Esophagus (tissue), 2 donors: ENCODE results near the gene P3H3. TPM values are rescaled to one million over a fixed set of nuclear protein-coding genes. Genes with fewer than 3 reads are reported as not detected.

Experiments
- H3K27ac ChIP-seq, 2 donors: one replicate each; pipeline ENCODE4 v1.5.1; 2013; ENCODE audit warnings: low read depth in 2 of 2, mild to moderate bottlenecking in 2 of 2, inconsistent platforms in 1 of 2, low read length in 1 of 2, moderate library complexity in 1 of 2
- H3K27me3 ChIP-seq, 2 donors: one replicate each; pipeline ENCODE4 v1.6.1; 2013; ENCODE audit warnings: low read length in 2 of 2, control low read depth in 1 of 2, mild to moderate bottlenecking in 1 of 2; ENCODE audit not compliant: insufficient read depth in 2 of 2, control insufficient read depth in 1 of 2
- H3K36me3 ChIP-seq, 2 donors: one replicate each; pipeline ENCODE4 v1.6.1; 2013; ENCODE audit warnings: low read length in 1 of 2; ENCODE audit not compliant: control insufficient read depth in 2 of 2, insufficient read depth in 2 of 2
- H3K4me1 ChIP-seq, 2 donors: one replicate each; pipeline ENCODE4 v1.6.1; 2013; ENCODE audit warnings: low read length in 1 of 2; ENCODE audit not compliant: control insufficient read depth in 2 of 2, insufficient read depth in 2 of 2
- H3K4me3 ChIP-seq, 2 donors: one replicate each; pipeline ENCODE4 v1.5.1; 2013; ENCODE audit warnings: low read length in 2 of 2, mild to moderate bottlenecking in 2 of 2, low read depth in 1 of 2, moderate library complexity in 1 of 2
- H3K9me3 ChIP-seq, 2 donors: one replicate each; pipeline ENCODE4 v1.6.1; 2013; ENCODE audit warnings: mild to moderate bottlenecking in 2 of 2, low read depth in 1 of 2, low read length in 1 of 2, moderate library complexity in 1 of 2; ENCODE audit not compliant: control insufficient read depth in 2 of 2, insufficient read depth in 1 of 2
- WGBS, 2 donors: extraction: QIAGEN DNeasy Blood & Tissue Kit; methylation state at CpG; one replicate each; pipeline ENCODE4 v1.1.7; 2013; 5-methylcytosine and 5-hydroxymethylcytosine counted together
- polyA plus RNA-seq, 2 donors: library from polyadenylated mRNA; stranded (reverse); fragments of 200-250 nt; gene quantifications; one replicate each; pipeline ENCODE4 v1.2.3, GENCODE V29; 2013
- donor health status: healthy with polysubstance abuse.
- donor health status: Bipolar disorder and iron deficiency.

Gene P3H3
- polyA plus RNA-seq, 2 donors: 3.4 to 3.9 TPM

GRCh38 chr12:6796576-6796975, 31.6 kb upstream of the P3H3 start:
- Histone ChIP-seq H3K4me3 (no peak overlapping the region), H3K27ac (no peak overlapping the region), H3K27me3 (no peaks in the 10 kb centered on the region), H3K4me1 (peaks cover 0 to 2% of the 10 kb centered on the region in 2 donors), H3K36me3 (no peaks in the 10 kb centered on the region), H3K9me3 (no peaks in the 10 kb centered on the region)
- 89 to 95% methylated on average over 4 of the region's 4 CpGs for WGBS, 2 donors

- Histone ChIP-seq H3K36me3 (no peaks in the 10 kb centered on the region), H3K27ac (no peak overlapping the region), H3K27me3 (no peaks in the 10 kb centered on the region), H3K9me3 (no peaks in the 10 kb centered on the region), H3K4me1 (no peaks in the 10 kb centered on the region), H3K4me3 (no peak overlapping the region)
- 87 to 88% methylated on average over 5 of the region's 5 CpGs for WGBS, 2 donors
These were observed 29.1 kb upstream of the P3H3 start for GRCh38 chr12:6799147-6799546.

DNA sequence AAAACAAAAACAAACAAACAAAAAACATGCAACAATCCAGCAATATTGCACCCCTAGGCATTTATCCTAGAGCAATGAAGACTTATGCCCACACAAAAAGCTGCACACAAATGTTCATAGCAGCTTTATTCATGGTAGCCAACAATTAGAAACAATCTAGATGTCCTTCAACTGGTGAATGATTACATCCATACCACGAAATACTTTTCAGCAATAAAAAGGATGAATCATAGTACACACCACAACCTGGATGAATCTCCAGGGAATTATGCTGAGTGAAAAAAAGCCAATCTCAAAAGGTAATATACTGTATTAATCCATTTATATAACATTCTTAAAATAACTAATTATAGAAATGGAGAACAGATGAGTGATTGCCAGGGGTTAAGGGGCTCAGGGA, 21.0 kb upstream of the P3H3 start:
- Histone ChIP-seq H3K27ac (no peak overlapping the region), H3K4me3 (no peak overlapping the region), H3K9me3 (no peaks in the 10 kb centered on the region), H3K27me3 (no peaks in the 10 kb centered on the region), H3K36me3 (no peaks in the 10 kb centered on the region), H3K4me1 (no peaks in the 10 kb centered on the region)
- WGBS, 2 donors: 41 to 46% methylated on average over 1 of the region's 1 CpG

GRCh38 chr12:6809056-6809455, 19.2 kb upstream of the P3H3 start:
- Histone ChIP-seq H3K9me3 (no peaks in the 10 kb centered on the region), H3K36me3 (no peaks in the 10 kb centered on the region), H3K27ac (no peak overlapping the region), H3K4me3 (no peak overlapping the region), H3K4me1 (no peaks in the 10 kb centered on the region), H3K27me3 (no peaks in the 10 kb centered on the region)
- 79 to 81% methylated on average over 10 of the region's 10 CpGs for WGBS, 2 donors

DNA sequence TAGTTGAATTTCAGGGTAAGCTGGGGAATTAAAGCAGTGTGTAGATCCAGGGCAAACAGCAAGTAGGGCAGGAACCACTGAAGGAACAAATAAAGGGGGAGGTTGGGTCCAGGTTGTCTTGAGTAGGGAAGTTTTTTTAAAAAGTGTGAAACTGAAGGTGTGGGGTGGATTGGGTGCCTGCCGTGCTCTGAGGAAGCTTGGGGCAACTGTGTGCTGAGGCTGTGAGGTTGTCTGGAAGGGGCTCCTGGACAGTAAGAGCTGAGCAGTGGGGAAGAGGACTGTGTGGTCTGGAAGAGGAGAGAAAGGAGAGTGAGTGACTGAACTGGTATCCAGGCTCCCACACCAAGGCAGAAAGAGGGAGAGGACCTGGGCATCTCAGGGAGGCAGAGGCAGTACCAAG, 17.4 kb upstream of the P3H3 start:
- 84 to 85% methylated on average over 1 of the region's 1 CpG for WGBS, 2 donors
- no peaks in the 10 kb centered on the region for H3K4me1 ChIP-seq
- no peaks in the 10 kb centered on the region for H3K9me3 ChIP-seq
- no peaks in the 10 kb centered on the region for H3K27me3 ChIP-seq
- no peak overlapping the region for H3K4me3 ChIP-seq
- H3K27ac ChIP-seq: no peak overlapping the region
- no peaks in the 10 kb centered on the region for H3K36me3 ChIP-seq

GRCh38 chr12:6813363-6813762, 14.8 kb upstream of the P3H3 start:
- Histone ChIP-seq H3K27ac (no peak overlapping the region), H3K9me3 (peaks cover 0 to 4% of the 10 kb centered on the region in 2 donors), H3K27me3 (no peaks in the 10 kb centered on the region), H3K36me3 (no peaks in the 10 kb centered on the region), H3K4me1 (no peaks in the 10 kb centered on the region), H3K4me3 (no peak overlapping the region)
- 39 to 44% methylated on average over 4 of the region's 4 CpGs for WGBS, 2 donors

- Histone ChIP-seq H3K4me1 (peaks cover 0 to under 1% of the 10 kb centered on the region in 2 donors), H3K36me3 (no peaks in the 10 kb centered on the region), H3K27ac (no peak overlapping the region), H3K27me3 (no peaks in the 10 kb centered on the region), H3K4me3 (no peak overlapping the region), H3K9me3 (peaks cover 0 to 4% of the 10 kb centered on the region in 2 donors)
- WGBS, 2 donors: 63 to 79% methylated on average over 3 of the region's 3 CpGs
These were observed 11.6 kb upstream of the P3H3 start for GRCh38 chr12:6816598-6816997.

DNA sequence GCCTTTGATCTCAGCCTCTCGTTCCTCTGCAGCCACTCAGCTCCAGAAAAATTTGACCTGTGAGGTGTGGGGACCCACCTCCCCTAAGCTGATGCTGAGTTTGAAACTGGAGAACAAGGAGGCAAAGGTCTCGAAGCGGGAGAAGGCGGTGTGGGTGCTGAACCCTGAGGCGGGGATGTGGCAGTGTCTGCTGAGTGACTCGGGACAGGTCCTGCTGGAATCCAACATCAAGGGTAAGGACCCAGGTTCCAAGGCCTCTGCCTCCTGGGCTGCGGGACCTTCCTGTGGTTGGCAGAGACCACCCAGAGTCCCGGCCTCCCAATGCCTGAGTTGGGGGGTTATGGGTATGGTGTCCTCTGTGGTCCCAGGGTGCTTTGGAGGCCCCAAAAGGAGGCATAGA, 11.1 kb upstream of the P3H3 start:
- Histone ChIP-seq H3K4me3 (no peak overlapping the region), H3K4me1 (peaks cover 0 to 3% of the 10 kb centered on the region in 2 donors), H3K36me3 (no peaks in the 10 kb centered on the region), H3K27ac (no peak overlapping the region), H3K27me3 (no peaks in the 10 kb centered on the region), H3K9me3 (peaks cover 0 to 4% of the 10 kb centered on the region in 2 donors)
- WGBS, 2 donors: 77 to 87% methylated on average over 8 of the region's 8 CpGs

DNA sequence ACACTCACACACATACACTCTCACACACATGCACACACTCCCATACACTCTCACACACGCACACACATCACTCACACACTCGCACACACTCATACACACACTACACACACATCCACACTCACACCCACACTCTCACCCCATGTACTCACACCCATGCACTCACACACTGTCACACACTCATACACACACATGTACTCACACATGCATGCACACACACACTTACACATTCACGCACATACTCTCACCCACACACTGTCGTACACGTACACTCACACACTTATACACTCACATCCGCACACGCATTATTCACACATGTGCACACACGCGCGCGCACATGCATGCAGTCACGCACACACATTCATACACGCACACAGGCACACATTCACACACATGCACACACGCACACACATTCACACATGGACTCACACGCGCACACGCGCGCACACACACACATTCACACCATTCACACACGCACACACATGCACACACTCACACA, 10.5 kb upstream of the P3H3 start:
- Histone ChIP-seq H3K9me3 (peaks cover 0 to 4% of the 10 kb centered on the region in 2 donors), H3K4me3 (no peak overlapping the region), H3K4me1 (peaks cover 0 to 4% of the 10 kb centered on the region in 2 donors), H3K27ac (no peak overlapping the region), H3K27me3 (peaks cover 0 to 3% of the 10 kb centered on the region in 2 donors), H3K36me3 (no peaks in the 10 kb centered on the region)
- WGBS, 2 donors: 83 to 89% methylated on average over 20 of the region's 20 CpGs

- Histone ChIP-seq H3K4me3 (no peak overlapping the region), H3K36me3 (no peaks in the 10 kb centered on the region), H3K9me3 (peaks cover 0 to 4% of the 10 kb centered on the region in 2 donors), H3K27ac (no peak overlapping the region), H3K27me3 (peaks cover 0 to 8% of the 10 kb centered on the region in 2 donors), H3K4me1 (peaks cover 0 to 4% of the 10 kb centered on the region in 2 donors)
- 74 to 81% methylated on average over 10 of the region's 10 CpGs for WGBS, 2 donors
These were observed 10.0 kb upstream of the P3H3 start for GRCh38 chr12:6818222-6818621.
